H4 (cell line): ENCODE measurements around the gene RNF149. TPM values are rescaled to one million over a fixed set of nuclear protein-coding genes. Genes with fewer than 3 reads are reported as not detected.

Experiments
- DNase-seq: peaks from one replicate; pipeline ENCODE4 v3.0.0-alpha.2; 2015; ENCODE audit warnings: low spot score
- total RNA-seq: library from RNA; depleted of rRNA; stranded (reverse); fragments of >200 nt; shearing (Covaris generic); gene quantifications from 2 replicates; pipeline ENCODE4 v1.2.3, GENCODE V29; 2014; rRNA removed

Gene RNF149
- total RNA-seq, 1 experiment from 2014 or later: 9.0 TPM

DNA sequence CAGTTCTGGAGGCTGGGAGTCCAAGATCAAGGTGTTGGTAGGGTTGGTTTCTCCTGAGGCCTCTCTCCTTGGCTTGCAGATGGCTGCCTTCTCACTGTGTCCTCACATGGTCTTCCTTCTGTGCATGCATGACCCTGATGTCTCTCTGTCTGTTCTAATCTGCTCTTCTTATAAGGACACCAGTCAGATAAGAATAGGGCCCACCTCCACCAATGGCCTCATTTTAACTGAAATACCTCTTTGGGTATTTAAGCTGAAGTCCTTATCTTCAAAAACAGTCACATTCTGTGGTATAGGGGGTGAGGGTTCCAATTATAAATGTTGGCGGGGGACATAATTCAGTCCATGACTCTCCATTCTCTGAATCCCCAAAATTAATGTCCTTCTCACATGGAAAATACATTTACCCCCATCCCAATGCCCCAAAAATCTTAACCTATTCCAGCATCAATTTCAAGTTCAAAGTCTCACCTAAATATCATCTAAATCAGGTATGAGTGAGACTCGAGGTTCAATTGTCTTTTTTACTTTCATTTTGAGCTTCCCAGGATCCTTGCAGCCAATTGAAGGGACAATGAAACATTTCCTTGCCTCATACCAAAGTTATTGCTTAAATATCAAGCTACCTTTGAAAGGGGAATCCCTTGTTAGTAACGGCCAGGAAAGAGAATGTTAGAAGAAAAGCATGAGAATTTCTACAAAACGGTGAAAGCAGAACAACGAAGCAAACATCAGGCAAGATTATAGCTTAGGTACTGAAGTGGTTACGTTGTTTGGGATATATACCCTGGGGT lies 76.4 kb downstream of the RNF149 start:
- no peak for DNase-seq

- DNase-seq: no peak
These were observed 77.3 kb downstream of the RNF149 start for GRCh38 chr2:101231240-101231639.

GRCh38 chr2:101230541-101231001 lies 77.9 kb downstream of the RNF149 start:
- DNase-seq: no peak

Other genes with a start within 250 kb of the RNF149 start
- 5.3 and 6.4 TPM in 2 replicates for gene TBC1D8, start 157.3 kb downstream of the RNF149 start, total RNA-seq
- 58.2 and 69.8 TPM in 2 replicates for gene CNOT11, start 55.8 kb downstream of the RNF149 start, total RNA-seq
- not detected in 2 replicates for gene CREG2, start 78.8 kb upstream of the RNF149 start, total RNA-seq
- 0.41 TPM in 1 of 2 replicates, not detected in the other for gene RFX8, start 166.4 kb upstream of the RNF149 start, total RNA-seq